ENCODE measurements around the gene PIEZO1.

PIEZO1 gene

GRCh38 chr16:88768071-88768783 lies 16.8 kb downstream of the PIEZO1 start:
- DNase-seq (ENCODE audit: low read depth) = no peak
- no peak for TF ChIP-seq CTCF (IDR thresholded peaks at IDR 0.05; ENCODE audit: low read depth, low read length, missing control alignments)
- H3K4me3 ChIP-seq (ENCODE audit: low read depth, low read length) = no peak overlapping the region

DNA sequence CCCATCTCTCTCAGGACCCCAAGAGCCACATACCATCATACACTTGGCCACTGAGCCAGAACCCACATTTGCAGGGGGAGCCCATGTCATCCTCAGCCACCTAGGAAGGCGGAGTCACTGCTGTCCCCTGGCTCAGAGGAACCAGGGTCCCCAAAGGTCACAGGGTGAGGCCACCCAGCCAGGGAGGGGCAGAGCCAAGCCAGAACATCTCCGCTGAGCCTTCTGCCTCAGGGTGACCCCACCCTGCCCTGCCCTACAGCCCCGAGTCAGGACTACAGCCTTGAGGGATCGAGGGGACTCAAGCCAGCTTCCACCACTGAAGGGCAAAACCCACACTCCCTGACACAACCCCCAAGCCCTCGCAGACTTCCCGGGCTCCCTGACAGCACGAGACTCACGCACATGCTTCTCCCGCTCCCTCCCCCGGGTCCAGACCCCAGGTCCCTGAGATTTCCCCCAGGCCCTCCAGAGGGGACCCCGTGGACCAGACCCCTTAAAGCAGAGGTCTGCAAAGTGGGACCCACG lies 17.4 kb downstream of the PIEZO1 start:
- no peak overlapping the region for H3K4me3 ChIP-seq (ENCODE audit: low read depth, low read length)

GRCh38 chr16:88766975-88767374 lies 18.0 kb downstream of the PIEZO1 start:
- TF ChIP-seq CTCF (IDR thresholded peaks at IDR 0.05; ENCODE audit: low read depth, low read length, missing control alignments) = no peak
- H3K4me3 ChIP-seq (ENCODE audit: low read depth, low read length) = no peak overlapping the region
- DNase-seq (ENCODE audit: low read depth) = no peak

More for the DNA sequence above, 17.4 kb downstream of the PIEZO1 start:
- TF ChIP-seq CTCF (IDR thresholded peaks at IDR 0.05; ENCODE audit: low read depth, low read length, missing control alignments) = no peak
- DNase-seq (ENCODE audit: low read depth) = no peak

DNA sequence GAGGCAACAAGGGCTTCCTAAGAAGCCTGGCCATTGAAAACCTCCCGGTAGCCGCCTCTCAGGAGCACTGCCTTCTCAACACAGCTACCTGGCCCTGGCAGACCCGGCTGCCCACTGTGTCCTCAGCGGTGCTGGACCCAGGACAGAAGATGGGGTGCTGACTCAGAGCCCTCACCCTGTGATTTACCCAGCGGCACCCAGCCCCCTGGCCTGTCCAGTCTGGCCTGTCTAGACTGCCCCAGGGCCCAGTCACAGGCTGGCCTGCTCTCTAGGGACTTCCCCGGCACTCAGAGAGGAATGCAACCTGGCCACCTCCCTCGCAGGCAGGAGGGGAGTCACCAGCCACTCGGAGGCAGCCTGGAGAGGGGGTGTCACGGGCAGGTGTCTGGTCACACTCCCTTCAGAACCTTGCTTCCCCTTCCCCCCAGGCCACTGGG lies 20.1 kb downstream of the PIEZO1 start:
- TF ChIP-seq CTCF (IDR thresholded peaks at IDR 0.05; ENCODE audit: low read depth, low read length, missing control alignments) = no peak
- no peak for DNase-seq (ENCODE audit: low read depth)
- no peak overlapping the region for H3K4me3 ChIP-seq (ENCODE audit: low read depth, low read length)

GRCh38 chr16:88764080-88764479 lies 20.9 kb downstream of the PIEZO1 start:
- TF ChIP-seq CTCF (IDR thresholded peaks at IDR 0.05; ENCODE audit: low read depth, low read length, missing control alignments) = no peak
- DNase-seq (ENCODE audit: low read depth) = no peak
- no peak overlapping the region for H3K4me3 ChIP-seq (ENCODE audit: low read depth, low read length)

GRCh38 chr16:88763502-88764053 lies 21.4 kb downstream of the PIEZO1 start:
- H3K4me3 ChIP-seq (ENCODE audit: low read depth, low read length) = no peak overlapping the region
- DNase-seq (ENCODE audit: low read depth) = no peak
- no peak for TF ChIP-seq CTCF (IDR thresholded peaks at IDR 0.05; ENCODE audit: low read depth, low read length, missing control alignments)
